Measurements from ENCODE around the gene OTUD4. TPM values are rescaled to one million over a fixed set of nuclear protein-coding genes. Genes with fewer than 3 reads are reported as not detected.
"Not testable (repeated sequence)": the region's sequence is repeated elsewhere in the genome, so short reads cannot be mapped to it uniquely, and the experiment has no call there.

The OTUD4 gene, protein sequence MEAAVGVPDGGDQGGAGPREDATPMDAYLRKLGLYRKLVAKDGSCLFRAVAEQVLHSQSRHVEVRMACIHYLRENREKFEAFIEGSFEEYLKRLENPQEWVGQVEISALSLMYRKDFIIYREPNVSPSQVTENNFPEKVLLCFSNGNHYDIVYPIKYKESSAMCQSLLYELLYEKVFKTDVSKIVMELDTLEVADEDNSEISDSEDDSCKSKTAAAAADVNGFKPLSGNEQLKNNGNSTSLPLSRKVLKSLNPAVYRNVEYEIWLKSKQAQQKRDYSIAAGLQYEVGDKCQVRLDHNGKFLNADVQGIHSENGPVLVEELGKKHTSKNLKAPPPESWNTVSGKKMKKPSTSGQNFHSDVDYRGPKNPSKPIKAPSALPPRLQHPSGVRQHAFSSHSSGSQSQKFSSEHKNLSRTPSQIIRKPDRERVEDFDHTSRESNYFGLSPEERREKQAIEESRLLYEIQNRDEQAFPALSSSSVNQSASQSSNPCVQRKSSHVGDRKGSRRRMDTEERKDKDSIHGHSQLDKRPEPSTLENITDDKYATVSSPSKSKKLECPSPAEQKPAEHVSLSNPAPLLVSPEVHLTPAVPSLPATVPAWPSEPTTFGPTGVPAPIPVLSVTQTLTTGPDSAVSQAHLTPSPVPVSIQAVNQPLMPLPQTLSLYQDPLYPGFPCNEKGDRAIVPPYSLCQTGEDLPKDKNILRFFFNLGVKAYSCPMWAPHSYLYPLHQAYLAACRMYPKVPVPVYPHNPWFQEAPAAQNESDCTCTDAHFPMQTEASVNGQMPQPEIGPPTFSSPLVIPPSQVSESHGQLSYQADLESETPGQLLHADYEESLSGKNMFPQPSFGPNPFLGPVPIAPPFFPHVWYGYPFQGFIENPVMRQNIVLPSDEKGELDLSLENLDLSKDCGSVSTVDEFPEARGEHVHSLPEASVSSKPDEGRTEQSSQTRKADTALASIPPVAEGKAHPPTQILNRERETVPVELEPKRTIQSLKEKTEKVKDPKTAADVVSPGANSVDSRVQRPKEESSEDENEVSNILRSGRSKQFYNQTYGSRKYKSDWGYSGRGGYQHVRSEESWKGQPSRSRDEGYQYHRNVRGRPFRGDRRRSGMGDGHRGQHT
- 77.1 TPM for total RNA-seq

DNA sequence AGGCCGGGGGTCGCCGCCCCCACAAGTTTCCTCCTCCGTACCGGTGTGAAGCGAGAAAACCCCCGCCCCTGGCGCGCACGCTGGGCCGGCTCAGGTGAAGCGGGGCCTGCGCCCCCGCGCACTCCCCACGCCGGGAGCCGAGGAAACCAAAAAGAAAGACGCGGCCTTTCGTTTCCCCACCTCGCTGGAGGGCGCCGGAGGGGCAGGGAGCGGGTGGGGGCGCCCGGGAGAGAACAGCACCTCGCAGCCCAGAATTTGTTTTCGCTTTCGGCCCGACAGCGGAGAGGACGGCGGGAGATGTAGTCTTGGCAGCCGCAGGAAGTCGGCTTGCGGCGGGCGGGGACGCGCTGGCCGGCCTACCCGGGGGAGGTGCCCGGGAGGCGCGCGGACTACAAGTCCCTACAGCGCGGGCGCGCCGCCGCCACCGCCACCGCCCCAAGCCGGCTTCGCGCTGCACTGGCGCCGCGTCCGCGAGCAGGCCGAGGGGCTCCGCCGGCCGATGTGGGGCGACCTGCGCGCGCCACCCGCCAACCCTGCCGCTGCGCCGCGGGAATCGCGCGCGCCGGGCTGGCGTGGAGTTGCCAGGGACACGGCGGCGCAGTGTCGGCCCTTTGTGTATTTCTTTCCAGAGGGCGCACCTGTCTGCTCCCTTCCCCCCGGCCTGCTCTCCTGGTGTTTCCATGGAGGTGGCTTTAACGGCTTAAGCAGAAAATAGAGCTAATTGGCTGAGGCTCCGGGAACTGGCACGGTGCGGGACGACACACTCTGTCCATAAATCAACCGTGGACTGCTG, at the start of gene OTUD4:
Gene OTUD4 (minus strand): TSS at position 292 of the 793 bp plus-strand sequence. CDS start 616 bp downstream, outside the sequence.
- H3K9me3 ChIP-seq (ENCODE audit: low read depth, low read length) = no peaks in the 10 kb centered on the region
- H3K27me3 ChIP-seq (ENCODE audit: insufficient read depth, low read length) = no peaks in the 10 kb centered on the region
- H3K4me1 ChIP-seq (ENCODE audit: insufficient read depth, low read length) = peaks cover 44% of the 10 kb centered on the region
- H3K4me3 ChIP-seq (ENCODE audit: low read length) = peak within 1 kb of the TSS; percentile 80

DNA sequence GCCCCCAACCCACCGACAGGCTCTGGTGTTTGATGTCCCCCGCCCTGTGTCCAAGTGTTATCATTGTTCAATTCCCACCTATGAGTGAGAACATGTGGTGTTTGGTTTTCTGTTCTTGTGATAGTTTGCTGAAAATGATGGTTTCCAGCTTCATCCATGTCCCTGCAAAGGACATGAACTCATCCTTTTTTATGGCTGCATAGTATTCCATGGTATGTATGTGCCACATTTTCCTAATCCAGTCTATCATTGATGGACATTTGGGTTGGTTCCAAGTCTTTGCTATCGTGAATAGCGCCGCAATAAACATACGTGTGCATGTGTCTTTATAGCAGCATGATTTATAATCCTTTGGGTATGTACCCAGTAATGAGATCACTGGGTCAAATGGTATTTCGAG, 42.8 kb upstream of the OTUD4 start:
- not testable (repeated sequence) for H3K4me1 ChIP-seq (ENCODE audit: insufficient read depth, low read length); H3K9me3 ChIP-seq (ENCODE audit: low read depth, low read length); H3K4me3 ChIP-seq (ENCODE audit: low read length); H3K27me3 ChIP-seq (ENCODE audit: insufficient read depth, low read length)

DNA sequence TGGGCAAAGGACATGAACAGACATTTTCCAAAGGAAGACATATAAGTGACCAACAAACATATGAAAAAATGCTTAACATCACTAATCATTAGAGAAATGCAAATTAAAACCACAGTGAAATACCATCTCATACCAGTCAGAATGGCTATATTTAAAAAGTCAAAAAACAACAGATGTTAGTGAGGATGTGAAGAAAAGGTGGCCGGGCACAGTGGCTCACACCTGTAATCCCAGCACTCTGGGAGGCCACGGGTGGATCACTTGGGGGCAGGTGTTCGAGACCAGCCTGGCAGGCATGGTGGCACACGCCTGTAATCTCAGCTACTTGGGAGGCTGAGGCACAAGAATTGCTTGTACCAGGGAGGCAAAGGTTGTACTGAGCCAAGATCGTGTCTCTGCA, 41.1 kb upstream of the OTUD4 start:
- not testable (repeated sequence) for H3K9me3 ChIP-seq (ENCODE audit: low read depth, low read length); H3K27me3 ChIP-seq (ENCODE audit: insufficient read depth, low read length); H3K4me1 ChIP-seq (ENCODE audit: insufficient read depth, low read length); H3K4me3 ChIP-seq (ENCODE audit: low read length)

DNA sequence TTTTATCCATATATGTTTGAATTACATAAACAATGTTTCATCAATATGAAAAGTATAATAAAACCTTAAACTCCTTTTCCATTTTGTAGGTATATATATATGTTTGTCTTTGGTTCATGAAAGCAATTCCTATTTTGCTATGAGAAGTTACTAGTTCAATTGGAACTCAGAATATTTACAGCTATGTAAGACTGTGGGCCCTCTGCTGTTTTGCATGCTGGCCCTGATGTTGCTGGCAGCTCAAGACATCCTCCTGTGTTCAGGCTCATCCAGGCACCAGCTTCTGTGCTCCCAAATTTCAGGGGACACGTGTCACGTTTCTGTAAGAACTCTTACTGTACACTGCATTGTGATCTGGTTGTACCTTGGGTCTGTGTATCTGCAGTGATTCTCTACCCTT, 38.7 kb upstream of the OTUD4 start:
- Histone ChIP-seq H3K4me1 (ENCODE audit: insufficient read depth, low read length) (no peaks in the 10 kb centered on the region), H3K9me3 (ENCODE audit: low read depth, low read length) (no peaks in the 10 kb centered on the region), H3K4me3 (ENCODE audit: low read length) (no peak overlapping the region), H3K27me3 (ENCODE audit: insufficient read depth, low read length) (no peaks in the 10 kb centered on the region)

DNA sequence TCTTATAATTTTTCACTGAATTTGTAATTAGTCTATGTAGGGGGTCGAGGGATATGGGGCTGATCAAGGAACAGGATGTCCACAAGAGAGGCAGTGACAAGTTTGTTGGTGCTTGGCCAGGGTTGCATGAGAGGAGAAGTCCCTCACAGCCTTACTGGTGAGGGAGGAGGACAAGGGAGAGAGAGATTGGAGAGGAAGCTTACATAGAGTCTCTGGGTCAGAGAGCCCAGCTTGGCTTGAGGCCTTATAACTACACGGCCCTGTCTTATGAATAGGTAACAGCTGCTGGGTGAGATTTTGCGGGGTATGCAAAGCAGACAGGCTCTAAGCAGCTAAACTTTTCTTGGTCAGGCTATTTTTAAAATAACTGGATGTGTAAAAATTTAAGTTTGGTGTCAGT, 37.9 kb upstream of the OTUD4 start:
- Histone ChIP-seq H3K9me3 (ENCODE audit: low read depth, low read length) (no peaks in the 10 kb centered on the region), H3K4me3 (ENCODE audit: low read length) (no peak overlapping the region), H3K4me1 (ENCODE audit: insufficient read depth, low read length) (no peaks in the 10 kb centered on the region), H3K27me3 (ENCODE audit: insufficient read depth, low read length) (no peaks in the 10 kb centered on the region)

DNA sequence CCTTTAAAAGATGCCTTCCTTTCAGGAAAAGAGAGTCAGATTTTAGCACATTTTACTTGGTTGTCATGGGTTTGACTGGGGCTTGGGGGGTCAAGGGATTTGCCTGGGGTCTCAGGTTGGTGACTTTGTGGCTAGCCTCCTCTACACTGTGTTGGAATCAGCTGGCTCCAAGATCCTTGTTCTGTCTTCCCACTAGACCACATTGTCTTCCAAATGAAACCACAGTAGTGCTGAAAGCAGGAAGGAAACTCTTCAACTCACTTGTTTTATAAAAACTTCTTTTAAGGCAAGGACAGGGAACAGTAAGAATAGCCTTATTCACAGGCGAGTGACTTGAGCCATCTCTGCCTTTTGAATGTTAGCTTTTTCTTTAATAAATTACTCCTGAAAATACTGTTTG, 37.0 kb upstream of the OTUD4 start:
- H3K27me3 ChIP-seq (ENCODE audit: insufficient read depth, low read length) = no peaks in the 10 kb centered on the region
- H3K9me3 ChIP-seq (ENCODE audit: low read depth, low read length) = no peaks in the 10 kb centered on the region
- H3K4me1 ChIP-seq (ENCODE audit: insufficient read depth, low read length) = no peaks in the 10 kb centered on the region
- no peak overlapping the region for H3K4me3 ChIP-seq (ENCODE audit: low read length)

DNA sequence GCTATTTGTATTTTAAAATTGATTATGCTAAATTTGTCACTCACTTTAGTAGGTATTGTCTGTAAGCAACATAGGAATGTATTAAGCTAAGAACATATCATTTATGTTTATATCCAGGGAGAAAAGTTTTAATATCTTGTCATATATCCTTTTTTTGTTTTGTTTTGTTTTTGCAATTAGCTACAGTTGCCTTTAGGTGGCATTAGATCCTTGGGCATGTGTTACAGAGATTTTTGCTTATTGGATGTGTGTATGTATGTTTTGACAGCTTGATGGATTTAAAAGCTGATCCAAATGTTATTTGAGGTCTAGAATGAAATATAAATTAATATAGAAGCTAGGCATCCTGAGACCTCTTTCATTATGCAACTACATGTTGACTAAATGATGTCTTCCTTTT, 36.1 kb upstream of the OTUD4 start:
- Histone ChIP-seq H3K4me1 (ENCODE audit: insufficient read depth, low read length) (no peaks in the 10 kb centered on the region), H3K9me3 (ENCODE audit: low read depth, low read length) (no peaks in the 10 kb centered on the region), H3K27me3 (ENCODE audit: insufficient read depth, low read length) (no peaks in the 10 kb centered on the region), H3K4me3 (ENCODE audit: low read length) (no peak overlapping the region)

DNA sequence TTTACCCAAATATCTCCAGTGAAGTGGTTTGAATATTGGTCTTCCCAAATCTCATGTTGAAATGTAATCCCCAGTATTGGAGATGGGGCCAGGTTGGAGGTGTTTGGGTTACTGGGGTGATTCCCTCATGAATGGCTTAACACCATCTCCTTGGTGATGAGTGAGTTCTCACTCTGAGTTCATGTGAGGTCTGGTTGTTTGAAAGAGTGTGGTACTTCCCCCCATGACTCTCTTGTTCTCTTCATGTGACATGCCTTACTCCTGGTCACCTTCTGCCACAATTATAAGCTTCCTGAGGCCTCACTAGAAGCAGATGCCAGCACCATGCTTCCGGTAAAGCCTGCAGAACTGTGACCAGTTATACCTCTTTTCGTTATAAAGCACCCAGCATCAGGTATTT, 32.9 kb upstream of the OTUD4 start:
- H3K4me3 ChIP-seq (ENCODE audit: low read length) = no peak overlapping the region
- H3K27me3 ChIP-seq (ENCODE audit: insufficient read depth, low read length) = no peaks in the 10 kb centered on the region
- no peaks in the 10 kb centered on the region for H3K9me3 ChIP-seq (ENCODE audit: low read depth, low read length)
- no peaks in the 10 kb centered on the region for H3K4me1 ChIP-seq (ENCODE audit: insufficient read depth, low read length)

DNA sequence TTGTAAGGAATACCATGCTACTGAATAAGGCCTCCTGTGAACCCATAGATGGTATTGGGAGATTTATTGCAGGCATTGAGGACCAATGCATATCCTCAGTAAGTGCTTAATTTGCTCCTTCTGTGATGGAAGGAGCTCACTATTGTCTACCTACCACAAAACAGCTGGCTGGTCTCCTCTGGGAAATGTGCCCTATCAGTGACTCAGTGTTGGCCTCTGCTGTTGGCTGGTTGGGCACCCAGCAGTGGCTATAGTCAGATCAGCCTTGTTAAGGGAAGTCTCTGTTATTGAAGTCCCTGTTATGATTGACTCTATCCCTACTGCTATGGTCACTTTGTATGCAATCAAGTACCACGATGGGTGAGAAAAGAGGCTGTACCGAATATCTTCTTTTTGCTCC, 27.5 kb upstream of the OTUD4 start:
- Histone ChIP-seq H3K4me1 (ENCODE audit: insufficient read depth, low read length) (no peaks in the 10 kb centered on the region), H3K9me3 (ENCODE audit: low read depth, low read length) (no peaks in the 10 kb centered on the region), H3K4me3 (ENCODE audit: low read length) (no peak overlapping the region)

DNA sequence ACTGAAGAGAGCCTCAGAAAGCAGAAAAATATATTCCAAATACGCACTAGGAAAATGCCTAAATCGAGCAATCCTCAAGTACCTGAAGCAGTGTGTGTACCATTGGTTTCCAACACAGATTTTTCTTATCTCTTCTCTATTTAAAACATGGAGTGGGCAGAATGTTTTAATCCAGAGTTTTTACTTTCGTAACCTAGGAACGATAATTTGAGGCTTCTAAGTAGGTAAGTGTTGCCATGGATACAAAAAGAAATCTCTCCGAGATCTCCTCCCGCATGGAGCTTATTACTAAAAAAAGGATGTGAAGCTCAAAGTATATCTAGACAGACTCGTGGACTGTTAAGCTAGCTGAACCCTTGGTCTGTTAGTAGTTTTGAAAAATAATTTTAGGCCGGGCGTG, 23.0 kb upstream of the OTUD4 start:
- H3K27me3 ChIP-seq (ENCODE audit: insufficient read depth, low read length) = no peaks in the 10 kb centered on the region
- H3K4me3 ChIP-seq (ENCODE audit: low read length) = no peak overlapping the region
- H3K9me3 ChIP-seq (ENCODE audit: low read depth, low read length) = no peaks in the 10 kb centered on the region
- H3K4me1 ChIP-seq (ENCODE audit: insufficient read depth, low read length) = no peaks in the 10 kb centered on the region

More for the DNA sequence above, 27.5 kb upstream of the OTUD4 start:
- no peaks in the 10 kb centered on the region for H3K27me3 ChIP-seq (ENCODE audit: insufficient read depth, low read length)

DNA sequence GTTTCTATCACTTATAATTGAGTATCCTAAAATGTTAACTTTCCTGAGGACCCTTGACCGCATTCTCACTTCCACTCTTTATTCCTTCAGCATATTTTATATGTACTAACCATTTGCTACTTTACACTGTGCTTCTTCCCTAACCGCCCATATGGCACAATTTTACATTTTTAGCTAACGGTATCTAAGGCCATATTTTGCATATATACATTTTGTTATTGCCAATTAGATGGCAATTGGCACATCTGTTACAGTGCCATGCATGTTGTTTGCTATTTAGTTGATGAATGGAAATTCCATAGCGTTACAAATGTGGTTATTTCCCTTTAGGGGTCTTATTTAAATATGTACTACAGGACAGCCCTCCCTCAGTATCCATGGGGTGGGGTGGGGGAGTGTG, 20.0 kb upstream of the OTUD4 start:
- no peaks in the 10 kb centered on the region for H3K9me3 ChIP-seq (ENCODE audit: low read depth, low read length)
- H3K4me1 ChIP-seq (ENCODE audit: insufficient read depth, low read length) = no peaks in the 10 kb centered on the region
- no peaks in the 10 kb centered on the region for H3K27me3 ChIP-seq (ENCODE audit: insufficient read depth, low read length)
- no peak overlapping the region for H3K4me3 ChIP-seq (ENCODE audit: low read length)

DNA sequence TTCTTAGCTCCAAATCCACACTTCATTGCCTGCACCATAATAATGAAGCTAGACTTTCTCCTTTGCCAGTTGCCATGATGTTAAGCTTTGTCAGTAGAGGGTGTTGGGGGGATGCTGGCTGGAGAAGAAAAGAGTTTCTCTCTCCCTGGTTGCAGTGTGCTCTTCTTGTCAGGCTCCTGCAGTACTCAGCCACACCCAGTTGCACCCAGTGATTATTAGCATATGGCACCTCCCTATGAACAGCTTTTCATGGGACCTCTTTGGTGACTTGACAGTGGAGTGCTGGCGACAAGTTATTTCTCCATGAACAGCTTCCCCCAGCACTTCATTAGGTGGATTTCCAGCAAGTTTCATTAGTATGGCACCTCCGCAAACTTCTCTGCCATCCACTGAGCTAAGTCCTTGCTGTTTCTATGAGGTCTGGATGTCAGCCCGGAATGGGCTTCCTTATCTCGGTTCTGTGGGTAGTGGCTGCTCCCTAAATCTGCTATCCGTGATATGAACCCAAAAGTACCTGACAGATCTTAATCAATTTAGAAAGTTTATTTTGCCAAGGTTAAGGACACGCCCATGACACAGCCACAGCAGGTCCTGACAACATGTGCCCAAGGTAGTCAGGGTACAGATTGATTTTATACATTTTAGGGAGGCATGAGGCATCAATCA, 18.8 kb upstream of the OTUD4 start:
- H3K4me1 ChIP-seq (ENCODE audit: insufficient read depth, low read length) = no peaks in the 10 kb centered on the region
- no peaks in the 10 kb centered on the region for H3K27me3 ChIP-seq (ENCODE audit: insufficient read depth, low read length)
- no peaks in the 10 kb centered on the region for H3K9me3 ChIP-seq (ENCODE audit: low read depth, low read length)
- no peak overlapping the region for H3K4me3 ChIP-seq (ENCODE audit: low read length)

DNA sequence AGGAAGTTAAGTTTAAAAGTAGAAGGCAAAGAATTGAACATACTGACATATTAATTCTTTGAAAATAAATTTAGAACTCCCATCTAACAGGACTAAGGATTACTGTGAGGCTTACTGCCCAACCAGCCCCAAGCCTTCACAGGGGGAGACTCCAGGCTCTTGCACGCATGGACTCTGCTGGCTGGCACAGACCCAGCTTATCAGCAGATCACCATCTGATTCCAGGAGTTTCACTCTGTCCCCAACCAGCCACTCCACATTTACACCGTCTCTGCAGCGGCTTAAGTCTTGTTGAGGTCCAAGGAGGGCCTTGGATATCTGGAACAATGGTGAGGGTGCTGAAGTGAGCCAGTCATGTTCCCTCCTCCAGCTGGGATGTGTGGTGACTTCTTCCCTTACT, 16.4 kb upstream of the OTUD4 start:
- no peaks in the 10 kb centered on the region for H3K27me3 ChIP-seq (ENCODE audit: insufficient read depth, low read length)
- no peaks in the 10 kb centered on the region for H3K9me3 ChIP-seq (ENCODE audit: low read depth, low read length)
- H3K4me3 ChIP-seq (ENCODE audit: low read length) = no peak overlapping the region
- H3K4me1 ChIP-seq (ENCODE audit: insufficient read depth, low read length) = no peaks in the 10 kb centered on the region
